OCI-LY7 (cell line): Measurements from ENCODE around the gene CLDN9.

Source experiments
- CTCF ChIP-seq: fragments of 200-600 bp; sonication (generic); conservative IDR thresholded peaks from 2 replicates; pipeline ENCODE4 v1.5.1; 2014; ENCODE audit warnings: mild to moderate bottlenecking, antibody characterized with exemption, low read length, moderate library complexity, mixed read lengths
- EZH2phosphoT487 ChIP-seq: fragments of 200-600 bp; sonication (generic); IDR thresholded peaks from 2 replicates; pipeline ENCODE4 v1.6.1; 2018; ENCODE audit warnings: low read depth, borderline replicate concordance, mild to moderate bottlenecking, mixed run types, antibody characterized with exemption, low read length, moderate library complexity, mixed read lengths

GRCh38 chr16:3000540-3000939 lies 12.2 kb upstream of the CLDN9 start:
- TF ChIP-seq CTCF, result no peak
- TF ChIP-seq EZH2phosphoT487, result no peak
